GM12878 (cell line): Measurements from ENCODE around the gene SLC22A23. TPM values are rescaled to one million over a fixed set of nuclear protein-coding genes. Genes with fewer than 3 reads are reported as not detected.

ENCODE experiments used
- ATF3 ChIP-seq: IDR thresholded peaks from 2 replicates; pipeline ENCODE4 v1.6.1; 2011; ENCODE audit warnings: low read depth, mild to moderate bottlenecking, low read length, moderate library complexity, borderline replicate concordance; ENCODE audit errors: extremely low read depth
- CBX5 ChIP-seq: sonication (generic); IDR thresholded peaks from 2 replicates; pipeline ENCODE4 v1.6.1; 2016; ENCODE audit warnings: low read depth, moderate library complexity, mild to moderate bottlenecking, inconsistent platforms
- CEBPZ ChIP-seq: fragments of 150-350 bp; IDR thresholded peaks from 2 replicates; pipeline ENCODE4 v1.6.1; 2016; ENCODE audit warnings: low read depth, low read length
- CHD1 ChIP-seq: IDR thresholded peaks from 2 replicates; pipeline ENCODE4 v1.6.1; 2012; ENCODE audit warnings: low read depth, low read length, improper control_type of control experiment
- CHD2 ChIP-seq: IDR thresholded peaks from 2 replicates; pipeline ENCODE4 v1.6.1; 2011; ENCODE audit warnings: low read depth, low read length, improper control_type of control experiment, borderline replicate concordance
- DPF2 ChIP-seq: fragments of 450-650 bp; IDR thresholded peaks from 2 replicates; pipeline ENCODE4 v1.6.1; 2017; ENCODE audit warnings: mild to moderate bottlenecking
- EED ChIP-seq: sonication (generic); IDR thresholded peaks from 2 replicates; pipeline ENCODE4 v1.6.1; 2016; ENCODE audit warnings: antibody characterized with exemption, low read depth
- EP300 ChIP-seq, 2 experiments: fragments of 150-350 bp in 1 of 2; IDR thresholded peaks; 2 replicates each; pipeline ENCODE4 v1.6.1; 2011 to 2012; ENCODE audit warnings: low read depth in 2 of 2, low read length in 2 of 2, borderline replicate concordance in 1 of 2, improper control_type of control experiment in 1 of 2, inconsistent platforms in 1 of 2; ENCODE audit not compliant: control insufficient read depth in 1 of 2
- HCFC1 ChIP-seq: fragments of 150-350 bp; IDR thresholded peaks from 2 replicates; pipeline ENCODE4 v1.6.1; 2014; ENCODE audit warnings: low read length
- HDGF ChIP-seq: fragments of 450-650 bp; IDR thresholded peaks from 2 replicates; pipeline ENCODE4 v1.6.1; 2016; ENCODE audit warnings: antibody characterized with exemption
- IKZF1 ChIP-seq: fragments of 450-650 bp; conservative IDR thresholded peaks from 2 replicates; pipeline ENCODE4 v1.6.1; 2017; ENCODE audit warnings: antibody characterized with exemption, mild to moderate bottlenecking
- IRF5 ChIP-seq: fragments of 450-650 bp; IDR thresholded peaks from 2 replicates; pipeline ENCODE4 v1.6.1; 2017; ENCODE audit warnings: borderline replicate concordance
- JUNB ChIP-seq: IDR thresholded peaks from 2 replicates; pipeline ENCODE4 v1.6.1; 2016; ENCODE audit warnings: antibody characterized with exemption, mild to moderate bottlenecking
- NBN ChIP-seq: fragments of 450-650 bp; IDR thresholded peaks from 2 replicates; pipeline ENCODE4 v1.6.1; 2016
- NFIC ChIP-seq: IDR thresholded peaks from 2 replicates; pipeline ENCODE4 v1.6.1; 2012; ENCODE audit warnings: low read depth, mild to moderate bottlenecking, inconsistent platforms, low read length, moderate library complexity
- NR2C2 ChIP-seq: IDR thresholded peaks from 2 replicates; pipeline ENCODE4 v1.6.1; 2011; ENCODE audit warnings: borderline replicate concordance, low read depth; ENCODE audit not compliant: control insufficient read depth, insufficient read length
- PAX8 ChIP-seq: fragments of 450-650 bp; IDR thresholded peaks from 2 replicates; pipeline ENCODE4 v1.6.1; 2017; ENCODE audit warnings: mild to moderate bottlenecking, moderate library complexity
- POU2F2 ChIP-seq: IDR thresholded peaks from 3 replicates; pipeline ENCODE4 v1.6.1; 2011; ENCODE audit warnings: low read depth, mild to moderate bottlenecking, low read length, borderline replicate concordance
- RELB ChIP-seq: fragments of 450-650 bp; IDR thresholded peaks from 2 replicates; pipeline ENCODE4 v1.6.1; 2017; ENCODE audit warnings: low read depth, mild to moderate bottlenecking, moderate library complexity
- STAT3 ChIP-seq: IDR thresholded peaks from 2 replicates; pipeline ENCODE4 v1.6.1; 2011; ENCODE audit warnings: low read depth, low read length, improper control_type of control experiment
- SUZ12 ChIP-seq: fragments of 200-600 bp; sonication (generic); IDR thresholded peaks from one replicate; pipeline ENCODE4 v1.6.1; 2018; ENCODE audit warnings: antibody characterized with exemption, mild to moderate bottlenecking; ENCODE audit not compliant: unreplicated experiment
- TARDBP ChIP-seq: IDR thresholded peaks from 2 replicates; pipeline ENCODE4 v1.6.1; 2016; ENCODE audit warnings: borderline replicate concordance
- TCF7 ChIP-seq: IDR thresholded peaks from 2 replicates; pipeline ENCODE4 v1.6.1; 2014; ENCODE audit warnings: antibody characterized with exemption, borderline replicate concordance
- USF1 ChIP-seq: IDR thresholded peaks from 2 replicates; pipeline ENCODE4 v1.6.1; 2011; ENCODE audit warnings: borderline replicate concordance, low read depth, mild to moderate bottlenecking, moderate library complexity, mixed read lengths, low read length; ENCODE audit not compliant: insufficient read depth; ENCODE audit errors: extremely low read length
- ZSCAN29 ChIP-seq: fragments of 450-650 bp; IDR thresholded peaks from 2 replicates; pipeline ENCODE4 v1.6.1; 2017; ENCODE audit warnings: mild to moderate bottlenecking, moderate library complexity
- polyA plus RNA-seq, 11 experiments: library from polyadenylated mRNA; depleted of rRNA in 4 of 11; unstranded in 6 of 11; stranded (reverse) in 5 of 11; fragments of >200 nt; fragmentation: Nextera tagmentation in 4 of 11; fragmentation: Illumina TruSeq in 1 of 11; extraction: Ambion mirVana in 4 of 11; extraction: Trizol in 1 of 11; gene quantifications; 1 replicate in 1 of 11; 2 replicates in 10 of 11; pipeline versions ENCODE4 v1.2.1 to v1.2.3, GENCODE V29; 2011 to 2016; ENCODE audit warnings: inconsistent platforms in 2 of 11, missing spikeins in 2 of 11, low read depth in 1 of 11
- total RNA-seq, 4 experiments: library from RNA; depleted of rRNA in 3 of 4; stranded (reverse); fragments of >200 nt in 3 of 4; fragmentation: Illumina TruSeq in 1 of 4; extraction: Trizol in 1 of 4; gene quantifications; 2 replicates each; pipeline versions ENCODE4 v1.2.1 to v1.2.3, GENCODE V29; 2013 to 2021

Gene SLC22A23
- total and polyA plus RNA-seq, 10 of the 15 experiments (the other 5 are each of a cell fraction or from before 2014, with no cell fraction given), result 0.20 to 2.4 (median 0.74) TPM

- TF ChIP-seq RELB (peak; percentile 60; the same call in 1 of the 2 replicates), NFIC (no peak), HCFC1 (no peak), TARDBP (no peak), EED (no peak), SUZ12 (no peak), IRF5 (no peak), NBN (no peak), EP300 (IDR thresholded peaks at IDR 0.05; ENCODE audit: borderline replicate concordance in 1 of 2, control insufficient read depth in 1 of 2, low read depth in 2 of 2, low read length in 2 of 2) (no peak), CEBPZ (no peak), CHD1 (no peak), JUNB (no peak), HDGF (no peak), TCF7 (no peak), STAT3 (no peak), ATF3 (no peak), NR2C2 (no peak), IKZF1 (peak; percentile 29; the same call in 1 of the 2 replicates), ZSCAN29 (no peak), POU2F2 (no peak), DPF2 (no peak), PAX8 (no peak), USF1 (no peak), CHD2 (no peak), CBX5 (no peak)
Observed at GRCh38 chr6:3385660-3386151, 71.1 kb downstream of the SLC22A23 start (continued).
